Measurements from ENCODE around the gene APBB1IP.

GRCh38 chr10:26475386-26475785 is 37.2 kb downstream of the APBB1IP start:
- TF ChIP-seq POLR2A (IDR thresholded peaks at IDR 0.05) (no peak), CTCF (IDR thresholded peaks at IDR 0.05) (no peak)
